GM19372 (cell line): ENCODE measurements around the gene AGAP1.
"Not testable (repeated sequence)": the region's sequence is repeated elsewhere in the genome, so short reads cannot be mapped to it uniquely, and the experiment has no call there.

ENCODE experiments used
- ATAC-seq: cut with Tn5 transposase; IDR thresholded peaks from one replicate; pipeline ENCODE4 v1.9.1; 2021; ENCODE audit warnings: mild to moderate bottlenecking, low read depth, moderate library complexity; ENCODE audit not compliant: unreplicated experiment

Gene AGAP1

GRCh38 chr2:236056141-236056540 lies 562.3 kb downstream of the AGAP1 start:
- no peak for ATAC-seq

GRCh38 chr2:236057375-236057774 lies 563.5 kb downstream of the AGAP1 start:
- no peak for ATAC-seq

GRCh38 chr2:236061497-236061896 lies 567.7 kb downstream of the AGAP1 start:
- no peak for ATAC-seq

- ATAC-seq, result no peak
These were observed 568.1 kb downstream of the AGAP1 start for GRCh38 chr2:236061899-236062298.

GRCh38 chr2:236062806-236063205 lies 569.0 kb downstream of the AGAP1 start:
- ATAC-seq, result not testable (repeated sequence)

- ATAC-seq, result no peak
These were observed 570.2 kb downstream of the AGAP1 start for GRCh38 chr2:236063994-236064393.

- no peak for ATAC-seq
These were observed 571.7 kb downstream of the AGAP1 start for GRCh38 chr2:236065314-236066160.

- no peak for ATAC-seq
These were observed 576.4 kb downstream of the AGAP1 start for GRCh38 chr2:236070236-236070635.

GRCh38 chr2:236073246-236073645 lies 579.4 kb downstream of the AGAP1 start:
- no peak for ATAC-seq

GRCh38 chr2:236073867-236074655 lies 580.2 kb downstream of the AGAP1 start:
- no peak for ATAC-seq

GRCh38 chr2:236075802-236076201 lies 582.0 kb downstream of the AGAP1 start:
- ATAC-seq, result no peak

- ATAC-seq, result no peak
These were observed 584.7 kb downstream of the AGAP1 start for GRCh38 chr2:236078297-236079255.

- ATAC-seq, result no peak
These were observed 586.6 kb downstream of the AGAP1 start for GRCh38 chr2:236080412-236080811.

GRCh38 chr2:236081171-236081570 lies 587.3 kb downstream of the AGAP1 start:
- ATAC-seq, result no peak

- ATAC-seq, result no peak
These were observed 588.2 kb downstream of the AGAP1 start for GRCh38 chr2:236082061-236082460.

GRCh38 chr2:236083934-236084333 lies 590.1 kb downstream of the AGAP1 start:
- no peak for ATAC-seq

GRCh38 chr2:236085211-236085610 lies 591.4 kb downstream of the AGAP1 start:
- no peak for ATAC-seq

GRCh38 chr2:236085647-236086046 lies 591.8 kb downstream of the AGAP1 start:
- ATAC-seq, result no peak

GRCh38 chr2:236086403-236086970 lies 592.6 kb downstream of the AGAP1 start:
- ATAC-seq, result no peak

- no peak for ATAC-seq
These were observed 593.2 kb downstream of the AGAP1 start for GRCh38 chr2:236086971-236087465.
